ENCODE data around the gene UGT2B10.
"Not testable (repeated sequence)": the region's sequence is repeated elsewhere in the genome, so short reads cannot be mapped to it uniquely, and the experiment has no call there.

UGT2B10 gene

DNA sequence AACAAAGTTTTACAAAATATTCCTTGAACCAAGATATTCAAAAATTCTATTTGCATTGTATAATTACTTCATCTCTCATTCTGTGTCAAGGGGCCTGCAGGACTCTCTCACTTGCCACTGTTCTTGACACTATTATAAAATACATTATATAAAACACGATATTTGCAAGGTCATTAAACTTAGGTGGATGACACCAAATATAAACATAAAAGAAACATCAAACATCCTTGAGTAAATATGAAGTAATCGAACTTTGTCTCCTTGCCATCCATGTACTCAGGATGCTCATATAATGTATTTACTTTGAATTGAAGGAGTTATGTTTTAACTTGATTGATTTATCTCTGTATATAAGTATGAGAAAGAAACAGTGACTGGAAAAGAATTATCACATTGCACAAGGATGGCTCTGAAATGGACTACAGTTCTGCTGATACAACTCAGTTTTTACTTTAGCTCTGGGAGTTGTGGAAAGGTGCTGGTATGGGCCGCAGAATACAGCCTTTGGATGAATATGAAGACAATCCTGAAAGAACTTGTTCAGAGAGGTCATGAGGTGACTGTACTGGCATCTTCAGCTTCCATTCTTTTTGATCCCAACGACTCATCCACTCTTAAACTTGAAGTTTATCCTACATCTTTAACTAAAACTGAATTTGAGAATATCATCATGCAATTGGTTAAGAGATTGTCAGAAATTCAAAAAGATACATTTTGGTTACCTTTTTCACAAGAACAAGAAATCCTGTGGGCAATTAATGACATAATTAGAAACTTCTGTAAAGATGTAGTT lies at the start of gene UGT2B10:
TSS of gene UGT2B10 (plus strand) at position 378 of the 793 bp plus-strand sequence. CDS start at position 404, 26 bp downstream.
- not testable (repeated sequence) for H3K9me3 Mint-ChIP-seq; DNase-seq (ENCODE audit: low spot score); H3K4me1 Mint-ChIP-seq (ENCODE audit: low read depth); H3K27ac Mint-ChIP-seq; H3K36me3 Mint-ChIP-seq (ENCODE audit: low read depth); H3K4me3 Mint-ChIP-seq; H3K27me3 Mint-ChIP-seq (ENCODE audit: low read depth)

DNA sequence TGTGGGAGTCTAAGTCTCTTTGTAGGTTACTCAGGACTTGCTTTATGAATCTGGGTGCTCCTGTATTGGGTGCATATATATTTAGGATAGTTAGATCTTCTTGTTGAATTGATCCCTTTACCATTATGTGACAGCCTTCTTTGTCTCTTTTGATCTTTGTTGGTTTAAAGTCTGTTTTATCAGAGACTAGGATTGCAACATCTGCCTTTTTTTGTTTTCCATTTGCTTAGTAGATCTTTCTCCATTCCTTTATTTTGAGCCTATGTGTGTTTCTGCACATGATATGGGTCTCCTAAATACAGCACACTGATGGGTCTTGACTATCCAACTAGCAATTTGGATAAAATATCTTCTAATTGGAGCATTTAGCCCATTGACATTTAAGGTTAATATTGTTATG lies 44.0 kb upstream of the UGT2B10 start:
- not testable (repeated sequence) for H3K27ac Mint-ChIP-seq; H3K9me3 Mint-ChIP-seq; DNase-seq (ENCODE audit: low spot score); H3K27me3 Mint-ChIP-seq (ENCODE audit: low read depth); H3K4me3 Mint-ChIP-seq; H3K4me1 Mint-ChIP-seq (ENCODE audit: low read depth); H3K36me3 Mint-ChIP-seq (ENCODE audit: low read depth)

DNA sequence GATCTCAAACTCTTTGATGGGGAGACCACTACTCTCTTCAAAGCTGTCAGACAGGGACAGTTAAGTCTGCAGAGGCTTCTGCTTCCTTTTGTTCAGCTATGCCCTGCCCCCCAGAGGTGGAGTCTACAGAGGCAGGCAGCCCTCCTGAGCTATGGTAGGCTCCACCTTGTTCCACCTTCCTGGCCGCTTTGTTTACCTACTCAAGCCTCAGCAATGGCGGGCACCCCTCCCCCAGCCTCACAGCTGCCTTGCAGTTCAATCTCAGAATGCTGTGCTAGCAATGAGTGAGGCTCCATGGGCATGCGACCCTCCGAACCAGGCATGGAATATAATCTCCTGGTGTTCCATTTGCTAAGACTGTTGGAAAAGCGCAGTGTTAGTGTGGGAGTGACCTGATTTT lies 42.1 kb upstream of the UGT2B10 start:
- Mint-ChIP-seq H3K9me3 (no peaks in the 10 kb centered on the region), H3K4me3 (no peak overlapping the region), H3K36me3 (ENCODE audit: low read depth) (no peaks in the 10 kb centered on the region), H3K27ac (no peak overlapping the region), H3K27me3 (ENCODE audit: low read depth) (no peaks in the 10 kb centered on the region), H3K4me1 (ENCODE audit: low read depth) (no peaks in the 10 kb centered on the region)
- no peak for DNase-seq (ENCODE audit: low spot score)

DNA sequence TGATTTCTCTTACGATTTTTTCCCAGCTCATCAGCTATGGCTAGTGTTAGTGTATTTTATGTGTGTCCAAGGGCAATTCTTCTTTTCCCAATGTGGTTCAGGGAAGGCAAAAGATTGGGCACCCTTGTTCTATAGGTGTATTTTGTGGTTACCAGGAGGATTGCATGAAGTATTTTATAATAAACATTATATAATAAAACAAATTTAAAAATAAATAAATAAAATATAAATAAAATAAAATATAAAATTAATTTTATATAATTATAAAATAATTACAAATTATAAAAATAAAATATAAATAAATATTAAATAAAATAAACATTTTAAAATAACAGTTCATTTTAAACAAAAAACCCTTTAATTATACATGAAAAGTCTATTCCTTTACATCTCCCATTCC lies 35.6 kb upstream of the UGT2B10 start:
- Mint-ChIP-seq H3K4me1 (ENCODE audit: low read depth) (no peaks in the 10 kb centered on the region), H3K9me3 (peaks cover 14% of the 10 kb centered on the region), H3K4me3 (no peak overlapping the region), H3K27me3 (ENCODE audit: low read depth) (no peaks in the 10 kb centered on the region), H3K36me3 (ENCODE audit: low read depth) (no peaks in the 10 kb centered on the region), H3K27ac (no peak overlapping the region)
- DNase-seq (ENCODE audit: low spot score) = no peak

DNA sequence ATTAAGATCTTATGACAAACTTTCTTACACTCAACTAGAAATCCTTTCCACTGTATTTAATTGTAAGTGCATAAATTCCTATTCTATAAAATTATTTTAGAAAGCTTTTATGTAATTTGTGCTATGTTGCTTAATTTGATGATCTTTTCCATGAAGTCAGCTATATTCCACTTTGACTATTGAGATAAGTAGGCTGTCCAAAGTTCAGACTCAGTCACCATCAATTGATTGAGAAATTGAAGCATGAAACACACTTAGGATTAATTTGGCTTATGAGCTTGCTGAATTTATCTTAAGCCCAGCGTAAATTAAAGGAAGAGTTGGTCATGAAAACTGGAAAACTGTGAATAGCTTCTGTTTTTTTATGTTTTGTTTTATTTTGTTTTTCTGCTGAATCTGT lies 18.7 kb upstream of the UGT2B10 start:
- no peaks in the 10 kb centered on the region for H3K9me3 Mint-ChIP-seq
- H3K4me1 Mint-ChIP-seq (ENCODE audit: low read depth) = no peaks in the 10 kb centered on the region
- DNase-seq (ENCODE audit: low spot score) = no peak
- no peaks in the 10 kb centered on the region for H3K27me3 Mint-ChIP-seq (ENCODE audit: low read depth)
- H3K4me3 Mint-ChIP-seq = no peak overlapping the region
- no peak overlapping the region for H3K27ac Mint-ChIP-seq
- H3K36me3 Mint-ChIP-seq (ENCODE audit: low read depth) = no peaks in the 10 kb centered on the region

DNA sequence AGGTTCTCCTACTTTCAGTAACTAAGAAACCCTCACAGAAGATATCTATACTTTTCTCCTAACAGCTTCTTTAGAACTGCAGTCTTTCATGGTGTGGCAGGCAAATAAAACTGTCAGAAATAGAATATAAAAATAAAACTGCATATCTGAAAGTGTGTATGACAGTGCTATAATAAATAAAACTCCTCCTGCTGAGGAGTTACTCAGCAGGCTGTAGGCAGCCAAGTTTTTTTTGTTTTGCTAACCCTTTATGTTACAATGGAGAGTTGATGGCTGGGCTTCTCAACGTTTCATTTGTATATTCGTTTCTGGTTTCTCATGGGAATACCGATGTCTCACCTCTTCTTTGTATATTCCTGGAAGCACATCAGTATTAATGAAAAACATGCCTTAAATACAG lies 18.2 kb upstream of the UGT2B10 start:
- H3K36me3 Mint-ChIP-seq (ENCODE audit: low read depth) = no peaks in the 10 kb centered on the region

DNA sequence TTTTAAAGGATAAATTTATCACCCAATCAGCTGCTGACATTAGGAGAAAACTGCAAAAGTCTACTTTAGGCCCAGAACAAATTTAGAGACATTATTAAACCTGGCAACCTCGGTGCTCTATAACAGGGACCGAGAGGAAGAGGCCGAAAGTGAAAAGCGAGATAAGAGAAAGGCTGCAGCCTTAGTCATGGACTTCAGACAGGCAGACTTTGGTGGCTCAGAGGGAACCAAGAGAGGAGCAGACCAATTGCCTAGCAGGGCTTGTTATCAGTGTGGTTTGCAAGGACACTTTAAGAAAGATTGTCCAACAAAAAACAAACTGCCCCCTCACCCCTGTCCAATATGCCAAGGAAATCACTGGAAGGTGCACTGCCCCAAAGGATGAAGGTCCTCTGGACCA lies 12.8 kb upstream of the UGT2B10 start:
- Mint-ChIP-seq H3K27ac (no peak overlapping the region), H3K4me3 (no peak overlapping the region), H3K9me3 (no peaks in the 10 kb centered on the region), H3K36me3 (ENCODE audit: low read depth) (no peaks in the 10 kb centered on the region), H3K27me3 (ENCODE audit: low read depth) (no peaks in the 10 kb centered on the region), H3K4me1 (ENCODE audit: low read depth) (no peaks in the 10 kb centered on the region)
- DNase-seq (ENCODE audit: low spot score) = no peak

More for the DNA sequence above, 18.2 kb upstream of the UGT2B10 start:
- Mint-ChIP-seq H3K4me1 (ENCODE audit: low read depth) (no peaks in the 10 kb centered on the region), H3K9me3 (no peaks in the 10 kb centered on the region), H3K27me3 (ENCODE audit: low read depth) (no peaks in the 10 kb centered on the region), H3K4me3 (no peak overlapping the region), H3K27ac (no peak overlapping the region)
- DNase-seq (ENCODE audit: low spot score) = no peak

DNA sequence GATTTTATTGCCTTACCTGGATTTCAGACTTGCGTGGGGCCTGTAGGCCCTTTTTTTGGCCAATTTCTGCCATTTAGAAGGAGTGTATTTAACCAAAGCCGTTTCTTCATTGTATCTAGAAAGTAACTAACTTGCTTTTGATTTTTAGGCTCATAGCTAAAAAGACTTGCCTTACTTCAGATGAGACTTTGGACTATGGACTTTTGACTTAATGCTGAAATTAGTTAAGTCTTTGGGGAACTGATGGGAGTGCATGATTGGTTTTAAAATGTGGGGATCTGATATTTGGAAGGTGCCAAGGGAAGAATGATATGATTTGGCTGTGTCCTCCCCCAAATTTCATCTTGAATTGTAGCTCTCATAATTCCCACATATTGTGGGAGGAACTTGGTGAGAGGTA lies 7.7 kb upstream of the UGT2B10 start:
- H3K4me3 Mint-ChIP-seq = no peak overlapping the region
- DNase-seq (ENCODE audit: low spot score) = no peak
- H3K36me3 Mint-ChIP-seq (ENCODE audit: low read depth) = no peaks in the 10 kb centered on the region
- H3K4me1 Mint-ChIP-seq (ENCODE audit: low read depth) = no peaks in the 10 kb centered on the region
- H3K9me3 Mint-ChIP-seq = no peaks in the 10 kb centered on the region
- no peak overlapping the region for H3K27ac Mint-ChIP-seq
- H3K27me3 Mint-ChIP-seq (ENCODE audit: low read depth) = no peaks in the 10 kb centered on the region

DNA sequence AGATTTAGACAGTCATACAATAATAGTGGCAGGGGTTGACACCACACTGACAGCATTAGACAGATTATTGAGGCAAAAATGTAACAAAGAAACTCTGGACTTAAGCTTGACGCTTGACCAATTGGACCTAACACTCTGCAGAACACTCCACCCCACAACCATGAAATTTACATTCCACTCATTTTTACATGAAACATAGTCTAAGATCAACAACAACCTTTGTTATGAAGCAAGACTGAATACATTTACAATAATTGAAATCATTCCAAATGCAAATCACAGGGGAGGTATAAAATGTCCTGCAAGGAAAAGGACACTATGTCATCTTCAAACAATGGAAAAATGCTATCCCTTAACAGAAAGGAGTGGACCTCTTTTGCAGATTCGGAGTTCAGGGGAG lies 4.9 kb upstream of the UGT2B10 start:
- no peaks in the 10 kb centered on the region for H3K27me3 Mint-ChIP-seq (ENCODE audit: low read depth)
- no peak overlapping the region for H3K4me3 Mint-ChIP-seq
- no peaks in the 10 kb centered on the region for H3K9me3 Mint-ChIP-seq
- H3K36me3 Mint-ChIP-seq (ENCODE audit: low read depth) = no peaks in the 10 kb centered on the region
- no peak for DNase-seq (ENCODE audit: low spot score)
- no peaks in the 10 kb centered on the region for H3K4me1 Mint-ChIP-seq (ENCODE audit: low read depth)
- H3K27ac Mint-ChIP-seq = no peak overlapping the region

DNA sequence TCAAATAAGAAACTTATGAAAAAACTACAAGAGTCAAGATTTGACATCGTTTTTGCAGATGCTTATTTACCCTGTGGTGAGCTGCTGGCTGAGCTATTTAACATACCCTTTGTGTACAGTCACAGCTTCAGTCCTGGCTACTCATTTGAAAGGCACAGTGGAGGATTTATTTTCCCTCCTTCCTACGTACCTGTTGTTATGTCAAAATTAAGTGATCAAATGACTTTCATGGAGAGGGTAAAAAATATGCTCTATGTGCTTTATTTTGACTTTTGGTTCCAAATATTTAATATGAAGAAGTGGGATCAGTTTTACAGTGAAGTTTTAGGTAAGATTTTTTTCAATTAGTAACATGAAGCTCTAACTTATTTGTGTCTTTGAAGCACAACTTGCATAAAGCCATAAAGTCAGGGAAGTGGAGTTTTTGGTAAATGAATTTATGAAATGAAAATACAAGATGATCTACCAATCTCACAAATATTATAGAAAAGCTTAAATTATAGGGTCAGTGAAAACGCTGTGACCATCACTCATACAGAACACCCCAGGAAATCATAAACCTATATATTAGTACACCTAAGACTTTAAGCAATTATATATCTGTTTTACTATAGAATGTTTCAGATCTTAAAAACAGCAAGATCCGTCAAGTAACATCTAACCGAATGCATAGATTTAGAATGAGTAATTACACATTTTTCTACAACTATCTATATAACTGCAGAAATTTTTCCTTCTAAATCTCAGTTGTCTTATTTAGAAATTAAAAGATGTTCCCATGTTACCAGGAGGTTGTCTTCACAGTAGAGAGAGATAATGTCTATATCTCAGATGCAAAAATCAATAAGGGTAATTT lies 844 bp downstream of the UGT2B10 start:
- H3K4me1 Mint-ChIP-seq (ENCODE audit: low read depth); H3K27ac Mint-ChIP-seq; DNase-seq (ENCODE audit: low spot score); H3K9me3 Mint-ChIP-seq; H3K4me3 Mint-ChIP-seq; H3K36me3 Mint-ChIP-seq (ENCODE audit: low read depth); H3K27me3 Mint-ChIP-seq (ENCODE audit: low read depth): not testable (repeated sequence)

DNA sequence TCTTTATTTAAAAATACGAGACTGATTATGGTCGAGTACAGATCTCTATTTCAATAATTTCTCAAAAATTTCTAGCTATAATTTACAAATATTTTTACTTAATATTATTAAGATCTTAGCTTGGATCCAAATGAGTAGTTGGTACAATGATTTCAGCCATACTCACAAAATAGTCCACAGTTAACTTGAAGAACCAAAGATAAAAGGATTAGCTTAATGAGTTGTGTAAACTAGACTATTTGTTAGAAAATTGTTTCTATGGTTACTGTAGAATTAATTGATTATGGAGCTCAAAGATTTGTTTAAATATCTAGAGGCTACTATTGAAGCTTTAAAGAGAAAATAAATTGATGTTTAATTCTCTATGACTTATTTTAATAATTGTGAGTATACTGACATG lies 1.6 kb downstream of the UGT2B10 start:
- DNase-seq (ENCODE audit: low spot score) = no peak
- Mint-ChIP-seq H3K27me3 (ENCODE audit: low read depth) (no peaks in the 10 kb centered on the region), H3K36me3 (ENCODE audit: low read depth) (no peaks in the 10 kb centered on the region), H3K4me1 (ENCODE audit: low read depth) (no peaks in the 10 kb centered on the region), H3K27ac (no peak overlapping the region), H3K9me3 (no peaks in the 10 kb centered on the region), H3K4me3 (no peak overlapping the region)

DNA sequence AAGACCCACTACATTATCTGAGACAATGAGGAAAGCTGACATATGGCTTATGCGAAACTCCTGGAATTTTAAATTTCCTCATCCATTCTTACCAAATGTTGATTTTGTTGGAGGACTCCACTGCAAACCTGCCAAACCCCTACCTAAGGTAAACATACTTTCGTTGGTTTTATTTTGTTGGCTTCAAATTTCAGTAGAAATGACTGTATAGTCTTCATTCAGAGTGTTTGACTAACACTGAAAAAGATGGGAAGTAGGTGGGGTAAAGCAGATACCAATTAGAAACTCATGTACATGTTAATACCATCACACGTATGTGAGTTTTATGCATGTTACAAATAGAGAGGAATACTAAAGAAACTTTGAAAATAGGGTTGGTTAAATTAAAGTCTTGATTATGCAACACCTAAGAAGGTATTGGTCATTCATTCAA lies 2.3 kb downstream of the UGT2B10 start:
- H3K9me3 Mint-ChIP-seq; H3K4me1 Mint-ChIP-seq (ENCODE audit: low read depth); H3K27me3 Mint-ChIP-seq (ENCODE audit: low read depth); H3K4me3 Mint-ChIP-seq; DNase-seq (ENCODE audit: low spot score); H3K27ac Mint-ChIP-seq; H3K36me3 Mint-ChIP-seq (ENCODE audit: low read depth): not testable (repeated sequence)

DNA sequence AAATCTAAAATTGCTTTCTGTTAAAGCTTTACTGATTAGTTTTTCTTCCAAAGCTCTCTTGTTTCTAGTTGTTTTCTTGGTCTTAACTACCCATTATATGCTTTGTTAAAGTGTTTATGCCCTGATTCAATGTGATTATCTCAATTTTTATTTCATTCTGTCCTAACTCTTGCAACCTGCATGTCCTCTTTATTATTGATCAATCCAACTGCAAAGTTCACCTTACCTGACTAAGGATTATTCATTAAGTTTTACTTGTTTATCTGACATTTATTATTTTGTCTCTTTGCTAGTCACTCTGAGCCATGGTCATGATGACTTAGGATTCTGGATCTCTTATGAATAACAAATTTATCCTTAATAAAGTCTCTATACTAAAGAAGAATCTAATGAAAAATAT lies 15.8 kb downstream of the UGT2B10 start:
- Mint-ChIP-seq H3K4me3 (no peak overlapping the region), H3K9me3 (no peaks in the 10 kb centered on the region), H3K36me3 (ENCODE audit: low read depth) (no peaks in the 10 kb centered on the region), H3K27me3 (ENCODE audit: low read depth) (no peaks in the 10 kb centered on the region), H3K4me1 (ENCODE audit: low read depth) (no peaks in the 10 kb centered on the region), H3K27ac (no peak overlapping the region)
- no peak for DNase-seq (ENCODE audit: low spot score)

DNA sequence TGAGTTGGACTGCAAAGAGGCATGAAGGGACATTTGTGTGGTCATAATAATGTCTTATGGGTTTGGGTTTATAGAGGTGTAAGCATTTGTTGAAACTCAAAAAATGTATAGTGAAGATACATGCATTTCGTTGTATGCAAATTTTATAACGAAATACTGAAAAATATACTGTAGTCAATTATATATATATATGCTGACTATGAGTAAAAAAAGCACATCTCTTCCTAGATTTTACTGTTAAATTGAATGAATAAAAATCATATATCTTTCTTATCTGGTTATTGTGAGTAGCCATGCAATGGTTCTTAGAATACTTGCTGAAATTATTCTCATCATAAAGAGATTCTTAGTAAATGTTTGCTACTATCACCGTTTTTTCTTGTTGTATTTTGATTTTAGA lies 34.5 kb downstream of the UGT2B10 start:
- no peaks in the 10 kb centered on the region for H3K27me3 Mint-ChIP-seq (ENCODE audit: low read depth)
- no peak overlapping the region for H3K27ac Mint-ChIP-seq
- no peak overlapping the region for H3K4me3 Mint-ChIP-seq
- no peaks in the 10 kb centered on the region for H3K36me3 Mint-ChIP-seq (ENCODE audit: low read depth)
- H3K4me1 Mint-ChIP-seq (ENCODE audit: low read depth) = no peaks in the 10 kb centered on the region
- DNase-seq (ENCODE audit: low spot score) = no peak
- peaks cover 11% of the 10 kb centered on the region for H3K9me3 Mint-ChIP-seq
